Measurements from ENCODE around the gene KAT2B. TPM values are rescaled to one million over a fixed set of nuclear protein-coding genes. Genes with fewer than 3 reads are reported as not detected.

The KAT2B gene
- total and polyA plus RNA-seq, 2 of the 8 experiments (the other 6 are each of a cell fraction or from before 2014, with no cell fraction given) = 0.24 to 0.91 TPM

GRCh38 chr3:20104167-20104661 lies 64.0 kb downstream of the KAT2B start (continued):
- no peak for TF ChIP-seq CHD7 (IDR thresholded peaks at IDR 0.05; ENCODE audit: insufficient replicate concordance, low read length)
- no peak for TF ChIP-seq BCL11A (IDR thresholded peaks at IDR 0.05; ENCODE audit: low read depth in 2 of 2, low read length in 2 of 2)
- TF ChIP-seq EGR1 (IDR thresholded peaks at IDR 0.05; ENCODE audit: borderline replicate concordance, low read depth, low read length) = no peak
- no peak for TF ChIP-seq CEBPB (IDR thresholded peaks at IDR 0.05; ENCODE audit: low read depth, low read length)
- no peak for TF ChIP-seq ASH2L (IDR thresholded peaks at IDR 0.05; ENCODE audit: low read length)
- no peak for TF ChIP-seq JUND (IDR thresholded peaks at IDR 0.05; ENCODE audit: low read length)
